GM18526 (cell line): ENCODE data around the gene ATP6V0B.

ENCODE experiments used
- POLR2A ChIP-seq: IDR thresholded peaks from 3 replicates; pipeline ENCODE4 v1.6.1; 2011; ENCODE audit not compliant: insufficient read length; ENCODE audit errors: extremely low read depth

ATP6V0B gene

GRCh38 chr1:43996733-43997115 lies 22.0 kb downstream of the ATP6V0B start:
- no peak for TF ChIP-seq POLR2A

- no peak for TF ChIP-seq POLR2A
Observed at GRCh38 chr1:43997295-43997999, 22.7 kb downstream of the ATP6V0B start.

GRCh38 chr1:43998000-43998378 lies 23.2 kb downstream of the ATP6V0B start:
- TF ChIP-seq POLR2A = no peak

- no peak for TF ChIP-seq POLR2A
Observed at GRCh38 chr1:43999455-43999854, 24.7 kb downstream of the ATP6V0B start.

GRCh38 chr1:44000122-44000665 lies 25.4 kb downstream of the ATP6V0B start:
- no peak for TF ChIP-seq POLR2A

- no peak for TF ChIP-seq POLR2A
Observed at GRCh38 chr1:44002165-44002564, 27.4 kb downstream of the ATP6V0B start.

GRCh38 chr1:44002606-44003157 lies 27.9 kb downstream of the ATP6V0B start:
- TF ChIP-seq POLR2A = no peak

- no peak for TF ChIP-seq POLR2A
Observed at GRCh38 chr1:44008259-44008658, 33.5 kb downstream of the ATP6V0B start.

GRCh38 chr1:44010935-44011471 lies 36.2 kb downstream of the ATP6V0B start:
- TF ChIP-seq POLR2A = no peak

GRCh38 chr1:44012404-44012803 lies 37.6 kb downstream of the ATP6V0B start:
- TF ChIP-seq POLR2A = no peak

- no peak for TF ChIP-seq POLR2A
Observed at GRCh38 chr1:44012941-44013609, 38.3 kb downstream of the ATP6V0B start.

GRCh38 chr1:44013949-44014348 lies 39.2 kb downstream of the ATP6V0B start:
- TF ChIP-seq POLR2A = no peak

GRCh38 chr1:44014365-44015104 lies 39.8 kb downstream of the ATP6V0B start:
- TF ChIP-seq POLR2A = no peak

- no peak for TF ChIP-seq POLR2A
Observed at GRCh38 chr1:44015206-44015605, 40.4 kb downstream of the ATP6V0B start.
